ENCODE measurements around the gene QPCT.

DNA sequence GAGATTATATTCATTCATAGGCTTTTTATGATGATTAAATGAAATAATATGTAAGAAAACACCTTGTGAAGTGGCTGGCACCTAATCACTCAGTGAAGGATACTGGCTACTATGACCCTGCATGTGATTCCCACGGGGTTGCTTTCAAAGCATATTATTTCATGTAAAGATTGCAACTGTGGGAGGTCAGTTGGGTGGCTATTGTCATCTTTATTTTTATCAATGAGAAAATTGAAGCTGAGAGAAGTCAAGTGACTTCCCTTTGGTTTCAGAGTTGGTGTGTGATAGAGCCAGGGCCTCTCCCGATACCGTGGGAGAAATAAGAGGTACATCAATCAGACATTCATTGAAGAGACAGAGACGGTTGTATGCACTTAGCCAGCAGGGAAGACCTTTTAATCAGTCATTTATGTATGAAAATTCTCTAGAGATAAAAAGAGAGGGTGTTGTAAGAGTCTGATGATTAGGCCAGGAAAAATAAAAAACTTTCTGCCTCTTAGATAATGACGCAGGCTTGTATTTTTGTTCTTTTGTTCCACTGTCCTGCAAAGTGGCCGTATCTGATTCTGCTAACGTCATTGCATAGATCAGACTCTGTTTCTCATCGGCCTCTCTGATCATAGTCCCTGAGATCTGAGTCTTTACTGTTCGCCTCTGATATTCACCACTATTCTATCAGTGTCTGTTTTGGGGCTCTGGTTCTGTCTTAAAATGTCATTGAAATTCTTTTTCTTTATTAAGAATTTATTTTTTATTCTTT is 50.5 kb downstream of the QPCT start:
- TF ChIP-seq, protein P1, sequence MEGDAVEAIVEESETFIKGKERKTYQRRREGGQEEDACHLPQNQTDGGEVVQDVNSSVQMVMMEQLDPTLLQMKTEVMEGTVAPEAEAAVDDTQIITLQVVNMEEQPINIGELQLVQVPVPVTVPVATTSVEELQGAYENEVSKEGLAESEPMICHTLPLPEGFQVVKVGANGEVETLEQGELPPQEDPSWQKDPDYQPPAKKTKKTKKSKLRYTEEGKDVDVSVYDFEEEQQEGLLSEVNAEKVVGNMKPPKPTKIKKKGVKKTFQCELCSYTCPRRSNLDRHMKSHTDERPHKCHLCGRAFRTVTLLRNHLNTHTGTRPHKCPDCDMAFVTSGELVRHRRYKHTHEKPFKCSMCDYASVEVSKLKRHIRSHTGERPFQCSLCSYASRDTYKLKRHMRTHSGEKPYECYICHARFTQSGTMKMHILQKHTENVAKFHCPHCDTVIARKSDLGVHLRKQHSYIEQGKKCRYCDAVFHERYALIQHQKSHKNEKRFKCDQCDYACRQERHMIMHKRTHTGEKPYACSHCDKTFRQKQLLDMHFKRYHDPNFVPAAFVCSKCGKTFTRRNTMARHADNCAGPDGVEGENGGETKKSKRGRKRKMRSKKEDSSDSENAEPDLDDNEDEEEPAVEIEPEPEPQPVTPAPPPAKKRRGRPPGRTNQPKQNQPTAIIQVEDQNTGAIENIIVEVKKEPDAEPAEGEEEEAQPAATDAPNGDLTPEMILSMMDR (IDR thresholded peaks at IDR 0.05; ENCODE audit: poor library complexity): no peak
- TF ChIP-seq EZH2phosphoT487 (IDR thresholded peaks at IDR 0.05; ENCODE audit: low read depth, severe bottlenecking, unreplicated experiment) (no peak), EZH2 (IDR thresholded peaks at IDR 0.05; ENCODE audit: borderline replicate concordance) (no peak)

Measured in hepatocyte (in vitro differentiated cells).